ENCODE data around the gene FAAP100.

The FAAP100 gene

GRCh38 chr17:81577278-81578000 is 25.3 kb upstream of the FAAP100 start:
- DNase-seq (ENCODE audit: low read depth), result no peak

DNA sequence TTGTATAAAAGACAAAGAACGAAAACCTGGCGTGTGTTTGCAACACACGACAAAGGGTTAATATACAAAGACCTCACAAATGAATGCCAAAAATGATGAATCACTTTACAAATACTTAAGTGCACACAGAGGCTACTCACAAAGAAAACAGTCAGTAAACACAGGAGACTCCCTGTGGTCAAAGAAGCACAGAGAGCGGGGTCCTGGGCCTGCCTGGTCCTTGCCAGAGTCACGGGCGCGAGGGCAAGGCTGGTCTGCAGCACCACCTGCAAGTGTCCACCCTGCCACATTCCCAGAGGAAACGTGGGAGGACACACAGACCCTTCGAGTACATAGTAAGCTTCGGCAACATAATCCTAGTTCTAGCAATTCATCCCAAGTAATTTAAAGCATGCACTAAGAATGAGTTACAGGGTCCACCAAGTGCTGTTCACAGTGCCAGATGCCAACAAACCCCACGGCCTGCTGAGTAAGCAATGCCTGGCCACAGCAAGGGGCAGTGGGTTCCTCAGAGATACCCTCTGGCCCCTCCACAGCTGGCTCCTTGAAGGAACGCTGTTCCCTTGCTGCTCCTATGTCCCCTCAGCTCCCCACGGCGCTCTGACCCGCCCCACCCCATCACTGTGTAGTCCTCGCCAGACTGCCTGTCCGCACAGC is 24.6 kb upstream of the FAAP100 start:
- DNase-seq (ENCODE audit: low read depth), result no peak

DNA sequence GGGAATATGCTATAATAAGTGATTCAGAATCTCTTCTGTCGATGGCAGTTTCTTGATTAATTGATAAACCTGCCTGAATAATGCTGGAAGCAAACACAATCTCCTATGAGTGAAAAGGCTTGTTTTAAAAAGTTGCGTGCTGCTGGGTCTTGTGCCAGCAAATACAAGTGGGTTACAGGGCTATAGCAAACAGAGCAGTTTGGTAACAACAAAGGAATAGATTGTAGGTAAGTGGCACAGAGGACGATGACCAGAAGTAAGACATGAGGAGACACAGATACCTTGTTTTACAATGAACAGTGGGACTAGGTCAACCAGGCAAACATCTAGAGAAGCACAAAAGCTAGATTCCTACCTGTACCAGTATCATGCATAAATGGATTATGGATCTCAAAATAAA is 23.7 kb upstream of the FAAP100 start:
- no peak for DNase-seq (ENCODE audit: low read depth)

GRCh38 chr17:81574643-81574956 is 22.4 kb upstream of the FAAP100 start:
- DNase-seq (ENCODE audit: low read depth), result no peak

DNA sequence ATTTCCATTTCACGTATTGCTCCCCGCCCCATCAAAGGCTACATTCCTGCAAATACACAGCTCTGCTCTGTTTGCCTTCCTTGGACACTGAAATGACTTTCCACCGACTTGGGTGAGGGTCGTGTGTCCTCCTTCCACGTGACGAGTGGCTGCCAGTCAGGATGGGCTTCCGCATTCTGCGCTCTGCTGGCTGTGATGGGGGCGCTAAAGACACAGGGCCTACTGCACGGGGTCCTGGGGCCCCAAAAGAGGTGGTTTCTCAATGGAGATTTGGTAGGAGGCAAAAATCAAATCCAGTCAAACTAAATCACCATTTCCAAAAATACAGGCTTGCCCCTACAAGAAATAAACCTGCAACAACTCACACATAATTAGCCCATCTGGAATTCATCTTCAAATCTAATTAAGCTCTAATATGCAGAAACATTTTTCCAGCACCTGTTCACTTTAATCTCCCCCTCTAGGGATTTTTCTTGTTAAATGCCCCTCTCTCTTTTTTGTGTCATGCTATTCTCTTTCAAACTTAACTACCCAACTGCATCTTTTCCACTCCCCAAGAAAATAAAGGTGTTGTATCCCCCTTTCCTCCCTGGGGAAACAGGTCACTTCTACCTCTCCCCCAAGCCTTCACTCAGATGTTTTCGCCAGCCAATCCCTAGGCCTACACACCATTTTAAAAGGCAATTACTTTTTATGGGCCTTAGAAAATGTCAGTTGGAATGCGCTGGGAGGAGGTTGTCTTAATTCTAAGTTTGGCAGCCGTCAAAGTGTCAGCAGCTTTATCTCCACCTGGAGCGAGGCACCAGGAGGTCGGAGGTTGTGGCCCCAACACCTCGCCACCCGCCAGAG is 21.9 kb upstream of the FAAP100 start:
- no peak for DNase-seq (ENCODE audit: low read depth)

- no peak for DNase-seq (ENCODE audit: low read depth)
Observed at GRCh38 chr17:81572563-81573168, 20.5 kb upstream of the FAAP100 start.

- DNase-seq (ENCODE audit: low read depth), result no peak
Observed at GRCh38 chr17:81570964-81571363, 18.8 kb upstream of the FAAP100 start.

GRCh38 chr17:81569986-81570514 is 17.9 kb upstream of the FAAP100 start:
- no peak for DNase-seq (ENCODE audit: low read depth)

DNA sequence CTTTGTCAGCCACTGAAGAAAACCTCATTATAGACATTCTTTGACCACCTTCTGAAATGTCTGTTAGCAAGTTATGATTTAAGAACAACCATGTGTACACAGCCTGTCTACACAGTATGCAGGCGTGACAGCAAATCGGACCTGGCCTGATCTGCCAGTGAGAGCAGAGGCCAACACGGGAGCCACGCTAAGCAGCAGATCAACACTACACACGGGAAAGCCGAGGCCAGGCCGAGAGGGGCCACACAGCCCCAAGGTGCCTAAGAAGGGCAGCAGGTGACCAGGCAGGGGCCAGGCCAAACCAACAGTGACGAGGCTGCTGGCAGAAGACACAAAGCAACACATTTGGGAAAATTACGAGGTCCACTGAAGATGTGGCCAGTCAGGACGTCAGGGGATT is 16.3 kb upstream of the FAAP100 start:
- no peak for DNase-seq (ENCODE audit: low read depth)

- DNase-seq (ENCODE audit: low read depth), result no peak
Observed at GRCh38 chr17:81567191-81567590, 15.0 kb upstream of the FAAP100 start.

- DNase-seq (ENCODE audit: low read depth), result peak; percentile 88
Observed at GRCh38 chr17:81566461-81567126, 14.4 kb upstream of the FAAP100 start.

DNA sequence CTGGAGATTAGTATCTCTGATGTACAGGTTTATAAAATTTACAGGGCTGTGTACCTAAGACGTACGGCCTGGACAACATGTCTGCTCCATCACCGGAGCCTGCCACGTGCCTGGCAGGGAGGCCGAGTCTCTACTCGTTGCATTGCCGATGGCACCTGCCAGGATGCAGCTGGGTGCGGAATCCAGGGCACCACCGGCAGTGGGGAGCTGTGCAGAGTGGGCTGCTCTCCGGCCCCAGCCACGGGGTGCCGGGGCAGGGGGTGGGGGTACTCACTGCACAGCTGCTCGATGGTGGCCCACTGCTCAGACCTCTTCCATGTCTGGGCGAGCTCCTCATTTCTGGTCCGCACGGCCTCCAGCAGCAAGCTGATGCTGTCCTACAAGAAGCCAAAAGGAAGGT is 13.1 kb upstream of the FAAP100 start:
- no peak for DNase-seq (ENCODE audit: low read depth)

GRCh38 chr17:81564778-81565177 is 12.6 kb upstream of the FAAP100 start:
- DNase-seq (ENCODE audit: low read depth), result no peak

DNA sequence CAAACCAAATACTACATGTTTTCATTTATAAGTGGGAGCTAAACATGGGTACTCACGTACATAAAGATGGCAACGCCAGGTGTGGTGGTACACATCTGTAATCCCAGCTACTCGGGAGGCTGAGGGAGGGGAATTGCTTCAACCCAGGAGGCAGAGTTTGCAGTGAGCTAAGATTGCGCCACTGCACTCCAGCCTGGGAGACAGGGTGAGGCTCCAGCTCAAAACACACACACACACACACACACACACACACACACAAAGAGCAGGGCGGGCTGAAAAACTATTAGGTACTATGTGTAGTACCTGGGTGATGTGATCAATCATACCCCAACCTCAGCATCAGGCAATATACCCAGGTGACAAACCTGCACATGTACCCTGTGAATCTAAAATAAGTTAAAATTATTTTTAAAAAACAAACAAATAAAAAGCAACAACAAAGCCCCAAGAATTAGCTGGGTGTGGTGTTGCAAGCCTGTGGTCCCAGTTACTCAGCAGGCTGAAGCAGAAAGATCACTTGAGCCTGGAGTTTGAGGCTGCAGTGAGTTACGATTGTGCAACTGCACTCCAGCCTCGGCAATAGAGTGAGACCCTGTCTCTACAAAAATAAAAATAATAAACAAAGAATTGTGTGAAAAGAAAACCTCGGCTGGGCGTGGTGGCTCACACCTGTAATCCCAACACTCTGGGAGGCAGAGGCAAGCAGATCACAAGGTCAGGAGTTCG is 11.9 kb upstream of the FAAP100 start:
- DNase-seq (ENCODE audit: low read depth), result no peak

DNA sequence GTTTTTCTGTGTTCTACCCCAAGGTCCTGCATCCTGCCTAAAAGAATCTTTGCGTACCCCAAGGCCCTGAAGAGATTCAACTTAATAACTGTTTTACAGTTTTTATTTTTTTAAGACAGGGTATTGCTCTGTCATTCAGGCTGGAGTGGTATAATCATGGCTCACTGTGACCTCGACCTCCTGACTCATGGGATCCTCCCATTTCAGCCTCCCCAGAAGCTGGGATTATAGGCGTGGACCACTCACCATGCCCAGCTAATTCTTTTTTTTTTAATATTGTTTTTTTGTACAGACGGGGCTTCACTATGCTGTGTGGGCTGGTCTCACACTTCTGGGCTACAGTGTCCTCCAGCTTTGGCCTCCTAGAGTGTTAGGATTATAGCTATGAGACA is 9.3 kb upstream of the FAAP100 start:
- DNase-seq (ENCODE audit: low read depth), result no peak

DNA sequence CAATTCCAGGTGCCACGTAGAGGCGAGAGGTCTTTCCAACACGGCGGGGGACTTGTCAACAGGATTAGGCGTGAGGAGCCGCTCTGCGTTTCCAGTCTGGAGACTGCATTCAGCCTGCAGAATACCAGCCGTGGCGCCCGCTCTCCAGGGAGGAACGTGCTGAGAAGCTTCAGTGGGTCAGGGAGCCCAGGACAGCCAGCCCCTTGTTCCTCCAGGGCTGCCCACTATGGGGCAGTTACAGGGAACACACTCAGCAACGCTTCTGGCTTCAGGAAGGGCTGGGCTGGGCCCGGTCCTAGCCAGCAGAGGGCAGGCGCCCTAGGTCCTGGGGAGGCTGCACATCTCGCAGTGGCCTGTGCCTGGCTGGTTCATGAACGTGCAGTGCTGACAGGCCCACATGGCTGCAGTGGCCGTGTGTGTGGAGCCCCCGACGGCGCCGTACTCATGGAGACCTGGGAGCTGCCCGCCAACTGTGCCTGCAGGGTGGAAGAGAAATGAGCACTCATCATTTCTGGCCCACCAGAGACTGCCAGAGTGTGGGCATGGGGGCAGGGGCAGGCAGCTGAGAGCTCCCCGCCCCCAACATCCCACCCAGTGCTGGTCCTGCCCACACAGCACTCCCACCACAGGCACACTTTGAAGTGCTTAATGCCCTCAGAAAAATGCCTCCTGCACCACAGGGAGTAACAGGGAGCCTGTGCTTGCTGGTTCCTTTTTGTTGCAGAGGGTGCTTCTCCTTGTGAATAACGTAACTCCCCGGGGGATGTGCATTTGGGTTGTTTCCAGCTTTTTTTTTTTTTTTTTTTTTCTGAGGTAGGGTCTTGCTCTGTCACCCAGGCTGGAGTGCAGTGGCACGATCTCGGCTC is 7.0 kb upstream of the FAAP100 start:
- no peak for DNase-seq (ENCODE audit: low read depth)

- DNase-seq (ENCODE audit: low read depth), result no peak
Observed at GRCh38 chr17:81558115-81558468, 5.9 kb upstream of the FAAP100 start.

DNA sequence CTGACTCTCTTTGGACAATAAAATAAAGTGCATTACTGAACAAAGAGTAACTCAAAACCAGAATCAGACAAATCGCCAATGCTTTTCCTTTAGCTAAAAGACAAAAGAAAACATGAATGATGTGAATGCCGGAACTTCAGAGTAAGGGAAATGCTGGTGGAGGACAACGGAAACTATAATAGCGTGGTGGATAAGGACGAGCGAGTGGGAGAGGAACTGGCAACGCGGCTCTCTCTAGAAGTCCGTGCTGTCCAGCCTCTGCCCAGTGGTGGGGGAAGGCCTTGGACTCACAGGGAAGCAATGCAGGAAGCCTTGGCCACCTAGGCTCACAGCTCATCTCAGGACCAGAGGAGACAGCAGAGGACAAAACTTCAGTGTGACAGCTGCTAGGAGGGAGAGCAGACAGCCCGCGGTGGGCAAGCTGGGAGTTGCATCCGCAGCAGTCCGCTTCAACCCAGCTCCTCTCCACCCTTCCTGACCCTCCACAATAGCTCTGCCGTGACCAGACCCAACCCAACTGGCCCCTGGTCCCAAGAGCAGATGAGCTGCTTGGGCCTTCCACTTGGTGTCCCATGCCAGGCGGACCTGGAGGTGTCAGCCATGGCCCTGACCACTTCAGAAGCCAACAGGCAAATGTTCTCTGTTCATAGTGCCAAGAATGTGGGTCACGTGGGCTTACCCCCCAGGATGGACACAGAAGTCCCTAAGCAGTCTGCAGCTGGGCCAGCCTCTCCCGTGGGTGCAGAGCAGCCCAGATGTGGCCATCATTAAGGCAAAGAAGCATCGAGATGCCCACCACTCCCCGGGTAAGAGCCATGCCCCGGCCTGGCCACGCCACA is 5.3 kb upstream of the FAAP100 start:
- DNase-seq (ENCODE audit: low read depth), result no peak

- no peak for DNase-seq (ENCODE audit: low read depth)
Observed at GRCh38 chr17:81556863-81557262, 4.7 kb upstream of the FAAP100 start.

Data from HS-5 (cell line).